ENCODE measurements around the gene NSD2.
"Not testable (repeated sequence)": the region's sequence is repeated elsewhere in the genome, so short reads cannot be mapped to it uniquely, and the experiment has no call there.

Gene NSD2

GRCh38 chr4:1870578-1871443 is at the start of gene NSD2:
Gene NSD2, plus strand, starts transcription at chr4:1871393. Its CDS starts 29,262 bp downstream, at chr4:1900655.
- peak; percentile 68 to 88 (median 83) for DNase-seq (ENCODE audit: low read depth in 3 of 3, low spot score in 1 of 3)

GRCh38 chr4:1821679-1822567 is 49.3 kb upstream of the NSD2 start:
- no peak for DNase-seq (ENCODE audit: low read depth in 3 of 3, low spot score in 1 of 3)

- DNase-seq (ENCODE audit: low read depth in 3 of 3, low spot score in 1 of 3), result no peak
These were observed 48.3 kb upstream of the NSD2 start for GRCh38 chr4:1822568-1823544.

- DNase-seq (ENCODE audit: low read depth in 3 of 3, low spot score in 1 of 3), result no peak
These were observed 47.7 kb upstream of the NSD2 start for GRCh38 chr4:1823545-1823932.

- no peak for DNase-seq (ENCODE audit: low read depth in 3 of 3, low spot score in 1 of 3)
These were observed 46.4 kb upstream of the NSD2 start for GRCh38 chr4:1824746-1825145.

- DNase-seq (ENCODE audit: low read depth in 3 of 3, low spot score in 1 of 3), result no peak
These were observed 45.9 kb upstream of the NSD2 start for GRCh38 chr4:1825326-1825725.

- DNase-seq (ENCODE audit: low read depth in 3 of 3, low spot score in 1 of 3), result no peak
These were observed 44.5 kb upstream of the NSD2 start for GRCh38 chr4:1826531-1827350.

GRCh38 chr4:1830234-1830633 is 41.0 kb upstream of the NSD2 start:
- no peak for DNase-seq (ENCODE audit: low read depth in 3 of 3, low spot score in 1 of 3)

- no peak for DNase-seq (ENCODE audit: low read depth in 3 of 3, low spot score in 1 of 3)
These were observed 40.5 kb upstream of the NSD2 start for GRCh38 chr4:1830642-1831228.

- DNase-seq (ENCODE audit: low read depth in 3 of 3, low spot score in 1 of 3), result no peak
These were observed 39.9 kb upstream of the NSD2 start for GRCh38 chr4:1831331-1831730.

GRCh38 chr4:1832690-1833089 is 38.5 kb upstream of the NSD2 start:
- no peak for DNase-seq (ENCODE audit: low read depth in 3 of 3, low spot score in 1 of 3)

GRCh38 chr4:1833307-1834046 is 37.7 kb upstream of the NSD2 start:
- no peak for DNase-seq (ENCODE audit: low read depth in 3 of 3, low spot score in 1 of 3)

- no peak for DNase-seq (ENCODE audit: low read depth in 3 of 3, low spot score in 1 of 3)
These were observed 37.0 kb upstream of the NSD2 start for GRCh38 chr4:1834047-1834775.

- DNase-seq (ENCODE audit: low read depth in 3 of 3, low spot score in 1 of 3), result not testable (repeated sequence)
These were observed 35.4 kb upstream of the NSD2 start for GRCh38 chr4:1835836-1836235.

- no peak for DNase-seq (ENCODE audit: low read depth in 3 of 3, low spot score in 1 of 3)
These were observed 34.5 kb upstream of the NSD2 start for GRCh38 chr4:1836650-1837049.

- no peak for DNase-seq (ENCODE audit: low read depth in 3 of 3, low spot score in 1 of 3)
These were observed 34.1 kb upstream of the NSD2 start for GRCh38 chr4:1837069-1837468.

- DNase-seq (ENCODE audit: low read depth in 3 of 3, low spot score in 1 of 3), result no peak
These were observed 31.9 kb upstream of the NSD2 start for GRCh38 chr4:1839282-1839681.

GRCh38 chr4:1841201-1841886 is 29.8 kb upstream of the NSD2 start:
- DNase-seq (ENCODE audit: low read depth in 3 of 3, low spot score in 1 of 3), result no peak

Data from stimulated activated CD4-positive, alpha-beta T cell treated with anti-CD3 and anti-CD28 coated beads, TNF-alpha, amount 100 ng/mL, for 1 hour (primary cell).